ENCODE data around the gene TCHHL1. TPM values are rescaled to one million over a fixed set of nuclear protein-coding genes. Genes with fewer than 3 reads are reported as not detected.

TCHHL1 gene
- total RNA-seq, 1 experiment from 2014 or later = not detected

DNA sequence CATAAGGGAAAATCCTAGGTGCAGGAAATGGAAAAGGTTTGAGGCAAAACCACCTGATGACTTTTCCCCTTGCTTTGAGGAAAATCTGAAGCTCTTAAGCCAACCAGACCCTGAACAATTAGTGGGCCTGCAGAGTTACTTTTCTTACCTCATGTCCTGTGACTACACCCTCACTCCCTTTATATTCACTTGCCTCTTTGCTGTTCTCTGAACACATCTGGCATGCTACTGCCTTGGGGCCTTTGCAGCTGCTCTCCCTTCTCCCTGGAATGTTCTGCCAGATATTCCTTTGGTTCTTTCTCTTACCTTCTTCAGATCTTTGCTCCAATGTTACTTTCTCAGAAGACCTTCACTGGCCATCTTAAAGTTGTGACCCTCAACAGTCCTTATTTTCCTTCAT is 48.4 kb upstream of the TCHHL1 start:
- Histone ChIP-seq H4K91ac (ENCODE audit: insufficient read length, low read depth, low read length) (no peak overlapping the region), H3K9me3 (ENCODE audit: control insufficient read depth, low read depth, low read length) (peaks cover 19% of the 10 kb centered on the region), H2AK5ac (ENCODE audit: insufficient read length, low read length) (no peak overlapping the region), H3K27ac (ENCODE audit: insufficient read length, low read depth, low read length) (no peak overlapping the region), H2BK15ac (ENCODE audit: low read depth, low read length) (no peak overlapping the region), H4K8ac (replicated peaks; ENCODE audit: insufficient read length, low read depth, low read length) (no peak overlapping the region), H3K79me1 (ENCODE audit: insufficient read depth, low read depth, low read length, poor library complexity, severe bottlenecking) (no peaks in the 10 kb centered on the region), H3K4me1 (ENCODE audit: insufficient read depth, low read length) (no peaks in the 10 kb centered on the region), H3T11ph (ENCODE audit: low read length) (no peak overlapping the region), H4K20me1 (ENCODE audit: control insufficient read depth, insufficient read depth, insufficient read length) (no peaks in the 10 kb centered on the region), H3K23ac (ENCODE audit: insufficient read length, low read depth, low read length) (no peak overlapping the region), H3K4me2 (ENCODE audit: insufficient read depth, insufficient read length, low read length) (no peak overlapping the region), H2BK20ac (ENCODE audit: low read depth, low read length, poor library complexity, severe bottlenecking) (no peak overlapping the region), H4K5ac (ENCODE audit: insufficient read length, low read depth, low read length) (no peak overlapping the region), H2AFZ (ENCODE audit: low read length) (no peak overlapping the region), H3K27me3 (ENCODE audit: insufficient read depth, low read length) (no peaks in the 10 kb centered on the region; the same call in 1 of the 2 replicates), H3K56ac (ENCODE audit: insufficient read length, low read depth, low read length) (no peak overlapping the region), H2BK5ac (ENCODE audit: insufficient read length, low read length) (no peak overlapping the region), H3K9ac (ENCODE audit: extremely low read depth, insufficient read length, low read length) (no peak overlapping the region), H2BK12ac (ENCODE audit: insufficient read length, low read depth, low read length) (no peak overlapping the region), H3K18ac (ENCODE audit: insufficient read length, low read depth, low read length) (no peak overlapping the region), H3K23me2 (ENCODE audit: insufficient read length, low read depth, low read length, poor library complexity, severe bottlenecking) (no peaks in the 10 kb centered on the region), H3K79me2 (ENCODE audit: insufficient read depth, low read length) (no peaks in the 10 kb centered on the region), H3K4ac (ENCODE audit: low read depth, low read length) (no peak overlapping the region), H2BK120ac (ENCODE audit: low read depth, low read length, poor library complexity, severe bottlenecking) (no peak overlapping the region), H3K14ac (ENCODE audit: insufficient read depth, low read length) (no peak overlapping the region)
- Mint-ChIP-seq H3K36me3 (ENCODE audit: insufficient read depth in 1 of 3, low read depth in 3 of 3) (peaks cover 0 to 7% (median 0%) of the 10 kb centered on the region in 3 experiments; a peak in 2 of 7 replicates), H3K4me3 (no peak overlapping the region), H3K4me1 (no peaks in the 10 kb centered on the region), H3K27me3 (ENCODE audit: low read depth) (peaks cover 2% of the 10 kb centered on the region; the same call in 1 of the 2 replicates), H3K9me3 (peaks cover 43 to 84% of the 10 kb centered on the region in 2 experiments), H3K27ac (no peak overlapping the region)
- DNase-seq = no peak
- TF ChIP-seq, protein P1, sequence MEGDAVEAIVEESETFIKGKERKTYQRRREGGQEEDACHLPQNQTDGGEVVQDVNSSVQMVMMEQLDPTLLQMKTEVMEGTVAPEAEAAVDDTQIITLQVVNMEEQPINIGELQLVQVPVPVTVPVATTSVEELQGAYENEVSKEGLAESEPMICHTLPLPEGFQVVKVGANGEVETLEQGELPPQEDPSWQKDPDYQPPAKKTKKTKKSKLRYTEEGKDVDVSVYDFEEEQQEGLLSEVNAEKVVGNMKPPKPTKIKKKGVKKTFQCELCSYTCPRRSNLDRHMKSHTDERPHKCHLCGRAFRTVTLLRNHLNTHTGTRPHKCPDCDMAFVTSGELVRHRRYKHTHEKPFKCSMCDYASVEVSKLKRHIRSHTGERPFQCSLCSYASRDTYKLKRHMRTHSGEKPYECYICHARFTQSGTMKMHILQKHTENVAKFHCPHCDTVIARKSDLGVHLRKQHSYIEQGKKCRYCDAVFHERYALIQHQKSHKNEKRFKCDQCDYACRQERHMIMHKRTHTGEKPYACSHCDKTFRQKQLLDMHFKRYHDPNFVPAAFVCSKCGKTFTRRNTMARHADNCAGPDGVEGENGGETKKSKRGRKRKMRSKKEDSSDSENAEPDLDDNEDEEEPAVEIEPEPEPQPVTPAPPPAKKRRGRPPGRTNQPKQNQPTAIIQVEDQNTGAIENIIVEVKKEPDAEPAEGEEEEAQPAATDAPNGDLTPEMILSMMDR (conservative IDR thresholded peaks at IDR 0.05) = no peak
